Glomerular visceral epithelial cell (primary cell): Measurements from ENCODE around the gene EXOC3.
A peak's percentile ranks its signal among the peaks of the same experiment; 100 is the strongest.

Experiments used
- DNase-seq: peaks from one replicate; pipeline ENCODE4 v3.0.0-alpha.2; 2016; ENCODE audit errors: extremely low spot score

Gene EXOC3

DNA sequence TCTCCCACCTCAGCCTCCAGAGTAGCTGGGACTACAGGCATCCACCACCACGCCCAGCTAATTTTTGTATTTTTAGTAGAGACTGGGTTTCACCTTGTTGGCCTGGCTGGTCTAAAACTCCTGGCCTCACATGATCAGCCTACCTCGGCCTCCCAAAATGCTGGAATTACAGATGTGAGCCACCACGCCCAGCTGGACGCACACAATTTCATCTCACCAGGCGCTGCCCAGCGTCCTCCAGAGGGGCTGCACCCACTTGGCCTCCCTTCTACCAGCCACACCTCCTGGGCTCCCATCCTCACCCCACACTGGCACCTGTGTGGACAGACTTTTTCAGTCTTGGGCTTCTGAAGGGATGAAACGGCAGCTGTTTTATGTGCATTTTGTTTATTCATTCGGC lies 3.8 kb upstream of the EXOC3 start:
- DNase-seq, result no peak

- DNase-seq, result no peak
Observed at GRCh38 chr5:439636-440035, 3.3 kb upstream of the EXOC3 start.

DNA sequence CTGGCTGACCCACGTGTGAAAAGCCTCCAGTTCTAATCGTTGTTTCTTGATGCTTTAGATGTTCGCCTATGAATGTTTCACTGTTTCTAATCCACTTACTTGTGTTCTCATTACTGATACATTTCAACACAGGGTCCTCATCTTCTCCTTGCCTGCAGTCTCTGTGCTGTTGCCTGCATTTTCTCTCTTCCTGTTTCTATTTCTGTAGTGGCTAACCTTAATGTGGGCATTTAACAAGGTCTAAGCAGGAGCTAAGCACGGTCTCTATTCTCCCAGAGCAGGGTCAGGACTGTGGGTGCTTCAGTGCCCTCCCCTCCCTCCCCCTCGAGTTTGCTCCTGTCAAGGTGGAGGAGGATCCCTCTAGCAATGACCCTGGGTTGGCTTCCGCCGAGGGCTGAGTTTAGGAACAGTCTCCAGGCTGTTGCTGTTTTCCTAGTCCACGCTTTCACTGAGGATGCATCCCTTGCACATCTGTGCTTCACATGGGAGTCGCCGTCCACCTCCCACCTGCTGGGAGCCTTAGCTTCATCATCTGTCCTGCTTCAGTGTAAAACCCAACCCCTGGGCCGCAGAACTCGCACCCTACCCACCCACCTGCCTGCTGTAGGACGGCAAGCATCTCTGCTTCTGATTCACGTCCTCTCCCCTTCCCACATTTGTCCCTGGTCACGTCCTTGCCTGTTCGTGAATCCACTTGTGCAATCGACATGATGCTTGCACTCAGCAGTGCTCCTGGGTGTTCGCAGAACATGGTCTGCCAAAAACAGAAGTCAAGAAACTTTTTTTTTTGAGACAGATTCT lies 2.4 kb upstream of the EXOC3 start:
- DNase-seq, result no peak

DNA sequence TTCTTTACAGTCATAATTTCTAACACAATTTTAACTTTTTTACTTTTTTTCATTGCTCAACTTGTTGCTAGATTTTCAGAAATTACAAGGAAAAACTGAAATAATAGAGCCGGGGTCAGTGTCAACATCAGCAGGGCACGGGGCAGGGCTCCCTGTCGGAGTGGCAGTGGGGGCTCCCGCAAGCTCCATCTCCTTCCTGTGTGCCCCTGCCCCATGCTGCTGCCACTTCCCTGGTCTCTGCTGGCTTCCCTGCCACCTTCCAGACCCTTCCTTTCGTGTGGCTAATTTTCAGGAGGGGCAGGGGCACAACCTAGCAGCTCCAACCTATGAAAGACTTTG lies 1.0 kb upstream of the EXOC3 start:
- no peak for DNase-seq

- no peak for DNase-seq
Observed at GRCh38 chr5:443239-444151, 519 bp downstream of the EXOC3 start.

DNA sequence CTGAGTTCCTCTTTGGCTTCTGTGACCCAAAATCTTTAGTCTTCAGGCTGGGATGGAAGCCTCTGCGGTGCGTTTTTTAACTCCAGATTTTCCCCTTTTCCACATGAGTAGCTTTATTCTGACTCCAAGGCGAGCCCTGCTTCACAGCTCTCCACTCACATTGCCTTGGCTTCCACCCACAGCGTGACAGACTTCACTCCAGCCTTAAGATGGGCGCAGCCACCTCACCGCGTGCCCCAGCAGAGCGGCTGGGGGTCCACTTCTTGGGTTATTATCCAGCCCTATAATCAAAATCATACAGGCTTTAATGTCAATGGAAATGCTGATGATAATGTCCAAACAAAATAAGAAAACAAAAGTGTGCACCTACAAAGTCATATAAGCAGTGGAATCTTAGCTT lies 1.2 kb downstream of the EXOC3 start:
- no peak for DNase-seq

- no peak for DNase-seq
Observed at GRCh38 chr5:445591-445990, 2.6 kb downstream of the EXOC3 start.

- DNase-seq, result no peak
Observed at GRCh38 chr5:446066-446882, 3.3 kb downstream of the EXOC3 start.

DNA sequence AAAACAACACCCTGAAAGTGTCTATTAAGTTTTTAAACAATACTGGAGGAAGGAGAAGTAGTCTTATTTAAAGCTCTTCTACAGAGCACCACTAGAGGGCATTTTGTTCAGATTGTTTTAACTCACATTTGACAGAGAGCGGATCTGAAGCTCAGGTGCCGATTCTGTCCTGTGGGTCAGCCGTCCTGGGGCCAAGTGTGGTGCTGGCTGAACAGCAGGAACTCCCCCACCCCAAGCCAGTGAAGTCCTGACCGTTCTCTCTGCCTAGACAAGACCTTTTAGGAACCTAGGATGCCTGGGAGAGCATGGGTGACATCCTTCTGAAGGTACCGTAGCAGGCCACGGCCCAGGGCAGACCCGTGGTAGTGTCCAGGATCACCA lies 3.9 kb downstream of the EXOC3 start:
- DNase-seq, result peak; percentile 31

GRCh38 chr5:447501-447900 lies 4.5 kb downstream of the EXOC3 start:
- no peak for DNase-seq

DNA sequence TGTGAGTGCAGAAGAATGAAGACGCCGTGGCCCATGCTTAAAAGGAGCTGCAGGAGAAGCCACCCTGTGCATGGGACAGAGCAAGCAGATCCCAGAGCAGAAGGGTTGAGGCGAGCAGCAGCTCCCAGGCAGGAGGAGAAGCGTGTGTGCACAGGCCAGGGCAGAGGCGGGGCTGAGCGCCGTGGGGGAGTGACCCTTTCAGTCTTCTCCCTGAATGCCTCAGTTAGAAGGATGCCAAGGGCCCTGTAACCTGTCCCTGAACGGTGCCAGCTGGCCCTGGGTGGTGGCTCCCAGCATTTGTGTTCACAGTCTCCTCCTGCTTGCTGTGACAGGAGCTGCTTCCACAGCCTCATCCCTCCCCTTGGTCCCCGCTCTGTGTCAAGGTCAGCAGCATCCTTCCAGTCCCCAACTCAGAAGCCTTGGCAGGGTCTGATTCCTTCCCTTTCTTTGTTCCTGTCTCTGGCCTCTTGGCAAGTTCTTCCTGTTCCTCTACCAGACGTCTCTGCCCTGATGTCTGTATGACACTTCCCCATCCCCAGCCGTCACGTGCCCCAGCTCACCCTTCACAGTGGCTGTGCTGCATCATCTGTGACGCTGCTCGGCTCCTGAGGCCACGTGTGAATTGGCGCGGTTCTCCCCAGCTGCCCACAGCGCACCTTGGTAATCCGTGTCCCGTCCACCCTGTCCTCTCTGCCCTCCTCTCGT lies 5.2 kb downstream of the EXOC3 start:
- DNase-seq, result no peak

DNA sequence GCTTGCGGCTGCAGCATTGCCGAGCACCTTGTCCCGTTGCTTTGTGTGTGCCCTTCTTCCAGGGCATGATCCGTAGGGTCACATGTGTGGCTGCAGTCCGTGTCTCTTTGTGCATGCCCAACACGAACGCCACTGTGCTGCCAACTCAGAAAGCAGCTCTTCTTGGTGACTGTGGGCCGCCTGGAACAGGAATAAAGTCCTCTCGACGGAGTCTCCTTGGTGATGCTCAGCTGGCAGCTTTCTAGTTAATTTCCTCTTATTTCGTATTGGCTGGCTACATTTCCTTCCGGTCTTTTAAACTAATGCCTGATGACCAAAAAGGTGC lies 5.8 kb downstream of the EXOC3 start:
- no peak for DNase-seq

DNA sequence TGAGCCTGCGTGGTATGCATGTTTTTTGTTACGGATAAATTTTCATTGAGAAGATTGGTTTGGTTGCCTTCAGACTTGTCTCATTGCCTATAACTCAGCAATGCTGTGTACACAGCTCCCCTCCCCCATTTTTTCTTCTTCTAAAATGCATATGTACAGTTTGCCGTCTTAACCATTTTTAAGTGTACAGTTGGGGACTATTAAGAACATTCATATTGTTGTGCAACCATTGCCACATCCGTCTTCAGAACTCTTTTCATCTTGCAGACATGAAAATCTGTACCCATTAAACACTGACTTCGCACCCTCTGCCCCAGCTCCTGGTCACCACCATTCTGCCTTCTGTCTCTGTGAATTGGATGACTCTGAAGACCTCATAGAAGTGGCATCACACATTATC lies 6.2 kb downstream of the EXOC3 start:
- DNase-seq, result no peak

GRCh38 chr5:451587-452458 lies 8.8 kb downstream of the EXOC3 start:
- no peak for DNase-seq

DNA sequence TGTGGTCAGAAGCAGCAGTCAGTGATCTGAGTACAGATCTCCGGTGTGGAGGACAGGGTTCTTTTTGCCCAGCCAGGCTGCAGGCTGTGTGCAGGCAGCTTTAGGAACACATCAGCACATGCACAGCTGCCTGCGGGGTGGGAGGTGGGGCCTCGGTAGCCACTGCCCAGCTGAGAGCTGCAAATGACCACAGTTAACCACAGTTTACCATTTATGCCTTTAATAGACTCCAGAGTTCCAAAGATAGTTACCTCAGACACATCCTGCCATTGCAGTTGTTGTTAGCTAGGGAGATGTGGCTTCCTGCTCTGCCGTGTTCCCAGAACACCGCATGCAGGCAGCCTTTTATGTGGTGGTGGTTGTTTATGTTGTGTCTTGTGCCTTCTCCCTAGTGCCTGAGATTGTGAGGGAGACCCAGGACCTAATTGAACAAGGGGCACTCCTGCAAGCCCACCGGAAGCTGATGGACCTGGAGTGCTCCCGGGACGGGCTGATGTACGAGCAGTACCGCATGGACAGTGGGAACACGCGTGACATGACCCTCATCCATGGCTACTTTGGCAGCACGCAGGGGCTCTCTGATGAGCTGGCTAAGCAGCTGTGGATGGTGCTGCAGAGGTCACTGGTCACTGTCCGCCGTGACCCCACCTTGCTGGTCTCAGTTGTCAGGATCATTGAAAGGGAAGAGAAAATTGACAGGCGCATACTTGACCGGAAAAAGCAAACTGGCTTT lies 10.2 kb downstream of the EXOC3 start:
- no peak for DNase-seq

DNA sequence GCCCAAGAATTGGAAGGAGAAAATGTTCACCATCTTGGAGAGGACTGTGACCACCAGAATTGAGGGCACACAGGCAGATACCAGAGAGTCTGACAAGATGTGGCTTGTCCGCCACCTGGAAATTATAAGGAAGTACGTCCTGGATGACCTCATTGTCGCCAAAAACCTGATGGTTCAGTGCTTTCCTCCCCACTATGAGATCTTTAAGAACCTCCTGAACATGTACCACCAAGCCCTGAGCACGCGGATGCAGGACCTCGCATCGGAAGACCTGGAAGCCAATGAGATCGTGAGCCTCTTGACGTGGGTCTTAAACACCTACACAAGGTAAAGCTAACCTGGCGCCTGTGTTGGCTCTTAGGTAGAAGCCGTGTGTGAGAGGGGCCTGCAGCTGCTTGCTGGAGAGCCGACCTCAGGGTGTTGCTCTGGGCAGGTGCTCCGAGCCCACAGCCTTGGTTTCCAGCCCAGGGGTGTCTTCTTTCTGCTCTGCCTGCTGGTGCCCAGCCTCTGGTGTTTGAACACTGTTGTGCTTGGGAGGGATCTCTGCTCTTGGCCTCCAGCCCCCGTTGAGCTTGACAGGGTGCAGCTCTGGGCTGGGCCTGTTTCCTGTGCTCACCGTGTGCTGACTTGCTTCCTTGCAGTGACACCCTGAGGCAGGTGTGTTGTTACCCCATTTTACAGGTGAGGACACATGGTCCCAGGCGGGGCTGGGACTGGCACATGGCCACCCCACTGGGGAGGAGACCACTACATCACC lies 10.9 kb downstream of the EXOC3 start:
- no peak for DNase-seq

- no peak for DNase-seq
Observed at GRCh38 chr5:454936-455335, 12.0 kb downstream of the EXOC3 start.

- DNase-seq, result no peak
Observed at GRCh38 chr5:455806-456205, 12.8 kb downstream of the EXOC3 start.
